Measurements from ENCODE around the gene NSMF.

NSMF gene

DNA sequence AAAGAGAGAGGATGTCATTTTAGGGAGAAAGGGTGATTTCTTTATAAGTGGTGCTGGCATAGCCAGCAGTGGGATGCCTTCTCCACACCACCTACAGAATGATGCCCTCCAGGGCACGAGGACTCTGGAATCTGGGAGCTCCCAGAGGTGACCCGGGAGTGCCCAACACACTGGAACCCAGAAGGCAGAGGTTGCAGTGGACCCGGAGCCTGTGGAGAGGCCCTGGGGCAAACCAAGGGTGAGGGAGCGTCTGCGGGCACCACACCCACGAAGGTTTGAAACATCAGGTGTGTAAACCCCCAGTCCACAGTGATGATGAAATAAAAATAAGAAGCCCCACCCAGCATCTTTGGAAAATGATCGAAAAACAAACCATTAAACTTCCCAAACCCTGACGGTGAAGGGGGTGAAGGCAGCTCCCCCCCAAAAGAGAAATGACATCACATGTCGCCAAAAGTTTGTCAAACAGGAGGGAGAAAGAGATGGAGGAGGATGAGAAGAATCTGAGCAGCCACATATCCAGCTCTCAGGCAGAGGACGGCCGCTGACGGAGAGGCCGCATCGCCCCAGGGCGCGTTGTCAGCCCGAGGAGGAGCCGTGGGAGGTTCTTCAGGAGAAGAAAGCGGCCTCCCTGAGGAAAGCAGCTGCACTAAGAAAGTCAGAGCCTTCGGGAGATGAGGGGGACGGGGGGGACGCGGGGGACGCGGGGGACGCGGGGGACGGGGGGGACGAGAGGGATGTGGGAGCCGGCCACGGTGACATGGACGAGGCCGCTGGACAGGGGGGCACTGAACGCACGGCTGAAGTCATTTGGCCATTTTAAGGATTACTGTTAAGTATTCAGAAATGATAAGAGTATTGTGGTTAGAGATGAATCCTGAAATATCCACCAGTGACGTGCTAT, 43.1 kb upstream of the NSMF start:
- Mint-ChIP-seq H3K4me1 (no peaks in the 10 kb centered on the region), H3K9me3 (peaks cover 14% of the 10 kb centered on the region), H3K36me3 (ENCODE audit: low read depth) (peaks cover 13% of the 10 kb centered on the region), H3K4me3 (peak overlapping the region in 2 of 3 experiments; percentile 25 to 44), H3K27ac (no peak overlapping the region), H3K27me3 (ENCODE audit: low read depth) (no peaks in the 10 kb centered on the region)
- TF ChIP-seq, protein P1, sequence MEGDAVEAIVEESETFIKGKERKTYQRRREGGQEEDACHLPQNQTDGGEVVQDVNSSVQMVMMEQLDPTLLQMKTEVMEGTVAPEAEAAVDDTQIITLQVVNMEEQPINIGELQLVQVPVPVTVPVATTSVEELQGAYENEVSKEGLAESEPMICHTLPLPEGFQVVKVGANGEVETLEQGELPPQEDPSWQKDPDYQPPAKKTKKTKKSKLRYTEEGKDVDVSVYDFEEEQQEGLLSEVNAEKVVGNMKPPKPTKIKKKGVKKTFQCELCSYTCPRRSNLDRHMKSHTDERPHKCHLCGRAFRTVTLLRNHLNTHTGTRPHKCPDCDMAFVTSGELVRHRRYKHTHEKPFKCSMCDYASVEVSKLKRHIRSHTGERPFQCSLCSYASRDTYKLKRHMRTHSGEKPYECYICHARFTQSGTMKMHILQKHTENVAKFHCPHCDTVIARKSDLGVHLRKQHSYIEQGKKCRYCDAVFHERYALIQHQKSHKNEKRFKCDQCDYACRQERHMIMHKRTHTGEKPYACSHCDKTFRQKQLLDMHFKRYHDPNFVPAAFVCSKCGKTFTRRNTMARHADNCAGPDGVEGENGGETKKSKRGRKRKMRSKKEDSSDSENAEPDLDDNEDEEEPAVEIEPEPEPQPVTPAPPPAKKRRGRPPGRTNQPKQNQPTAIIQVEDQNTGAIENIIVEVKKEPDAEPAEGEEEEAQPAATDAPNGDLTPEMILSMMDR (IDR thresholded peaks at IDR 0.05; ENCODE audit: unreplicated experiment in 3 of 3), result no peak

DNA sequence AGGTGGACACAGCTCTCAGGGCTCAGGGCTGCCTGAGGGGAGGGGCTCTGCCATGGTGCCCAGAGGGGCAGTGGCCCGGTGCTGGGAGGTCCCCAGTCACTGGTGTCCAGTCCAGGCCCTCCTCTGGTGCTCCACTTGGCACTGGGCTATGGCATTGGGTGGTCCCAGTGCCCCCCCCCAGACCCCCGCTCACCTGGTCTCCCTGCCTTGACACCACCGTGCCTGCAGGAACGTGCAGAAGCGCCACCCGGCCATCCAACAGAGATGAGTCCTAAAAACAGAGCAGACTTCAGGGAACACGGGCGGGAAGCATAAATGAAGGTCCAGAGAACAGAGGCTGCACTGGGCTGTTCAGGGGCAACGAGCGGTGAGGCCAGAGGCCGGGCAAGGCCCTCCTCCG, 42.3 kb upstream of the NSMF start:
- H3K27me3 Mint-ChIP-seq (ENCODE audit: low read depth), result no peaks in the 10 kb centered on the region
- H3K9me3 Mint-ChIP-seq, result peaks cover 14% of the 10 kb centered on the region
- no peak overlapping the region for H3K27ac Mint-ChIP-seq
- TF ChIP-seq, protein P1 (IDR thresholded peaks at IDR 0.05; ENCODE audit: unreplicated experiment in 3 of 3), result no peak
- peaks cover 13% of the 10 kb centered on the region for H3K36me3 Mint-ChIP-seq (ENCODE audit: low read depth)
- no peaks in the 10 kb centered on the region for H3K4me1 Mint-ChIP-seq
- peak overlapping the region in 1 of 3 experiments; percentile 25 for H3K4me3 Mint-ChIP-seq

GRCh38 chr9:137500666-137501397, 41.7 kb upstream of the NSMF start:
- Mint-ChIP-seq H3K27ac (no peak overlapping the region), H3K4me1 (no peaks in the 10 kb centered on the region), H3K9me3 (peaks cover 14% of the 10 kb centered on the region), H3K27me3 (ENCODE audit: low read depth) (no peaks in the 10 kb centered on the region), H3K4me3 (no peak overlapping the region), H3K36me3 (ENCODE audit: low read depth) (peaks cover 13% of the 10 kb centered on the region)
- TF ChIP-seq, protein P1 (IDR thresholded peaks at IDR 0.05; ENCODE audit: unreplicated experiment in 3 of 3), result no peak

GRCh38 chr9:137499858-137500661, 40.9 kb upstream of the NSMF start:
- no peaks in the 10 kb centered on the region for H3K27me3 Mint-ChIP-seq (ENCODE audit: low read depth)
- peaks cover 13% of the 10 kb centered on the region for H3K36me3 Mint-ChIP-seq (ENCODE audit: low read depth)
- H3K27ac Mint-ChIP-seq, result no peak overlapping the region
- TF ChIP-seq, protein P1 (IDR thresholded peaks at IDR 0.05; ENCODE audit: unreplicated experiment in 3 of 3), result no peak
- no peak overlapping the region for H3K4me3 Mint-ChIP-seq
- H3K4me1 Mint-ChIP-seq, result no peaks in the 10 kb centered on the region
- peaks cover 14% of the 10 kb centered on the region for H3K9me3 Mint-ChIP-seq

DNA sequence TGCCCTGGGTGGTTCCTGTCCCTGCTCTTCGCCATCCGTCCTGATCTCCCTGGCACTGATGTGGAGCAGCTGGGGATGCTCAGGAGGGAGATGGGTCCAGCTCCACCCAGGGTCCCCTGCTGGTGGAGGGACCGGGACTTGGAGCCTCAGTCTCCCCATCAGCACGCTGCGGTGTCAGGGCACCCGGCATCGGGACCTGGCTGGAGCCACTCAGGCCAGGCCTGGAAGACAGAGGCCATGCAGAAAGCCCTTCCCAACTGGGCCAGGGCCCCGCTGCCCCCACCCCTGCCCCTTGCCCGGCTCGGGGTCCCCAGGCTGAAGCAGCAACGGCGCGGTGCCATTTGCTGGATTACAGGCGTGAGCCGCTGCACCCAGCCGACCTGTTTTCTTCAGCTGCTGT, 40.3 kb upstream of the NSMF start:
- TF ChIP-seq, protein P1 (IDR thresholded peaks at IDR 0.05; ENCODE audit: unreplicated experiment in 3 of 3), result no peak
- H3K4me3 Mint-ChIP-seq, result no peak overlapping the region
- H3K27ac Mint-ChIP-seq, result no peak overlapping the region
- peaks cover 12% of the 10 kb centered on the region for H3K9me3 Mint-ChIP-seq
- H3K27me3 Mint-ChIP-seq (ENCODE audit: low read depth), result no peaks in the 10 kb centered on the region
- no peaks in the 10 kb centered on the region for H3K4me1 Mint-ChIP-seq
- H3K36me3 Mint-ChIP-seq (ENCODE audit: low read depth), result peaks cover 13% of the 10 kb centered on the region
